GM21515 (cell line): ENCODE data around the gene SNCAIP.
A peak's percentile ranks its signal among the peaks of the same experiment; 100 is the strongest.

ENCODE experiments used
- ATAC-seq: cut with Tn5 transposase; IDR thresholded peaks from one replicate; pipeline ENCODE4 v1.9.1; 2021; ENCODE audit not compliant: unreplicated experiment

SNCAIP gene

GRCh38 chr5:122420537-122421236 lies 108.7 kb downstream of the SNCAIP start:
- no peak for ATAC-seq

GRCh38 chr5:122421374-122422079 lies 109.5 kb downstream of the SNCAIP start:
- peak; percentile 96 for ATAC-seq

GRCh38 chr5:122423221-122423620 lies 111.2 kb downstream of the SNCAIP start:
- ATAC-seq, result no peak

- ATAC-seq, result no peak
Observed at GRCh38 chr5:122424132-122424531, 112.1 kb downstream of the SNCAIP start.

- ATAC-seq, result no peak
Observed at GRCh38 chr5:122426301-122426700, 114.3 kb downstream of the SNCAIP start.

GRCh38 chr5:122427621-122428020 lies 115.6 kb downstream of the SNCAIP start:
- no peak for ATAC-seq

- no peak for ATAC-seq
Observed at GRCh38 chr5:122429545-122430318, 117.7 kb downstream of the SNCAIP start.

GRCh38 chr5:122430319-122430586 lies 118.2 kb downstream of the SNCAIP start:
- no peak for ATAC-seq

GRCh38 chr5:122431298-122431697 lies 119.3 kb downstream of the SNCAIP start:
- ATAC-seq, result no peak

GRCh38 chr5:122434205-122434970 lies 122.4 kb downstream of the SNCAIP start:
- no peak for ATAC-seq

GRCh38 chr5:122435234-122435633 lies 123.2 kb downstream of the SNCAIP start:
- ATAC-seq, result no peak

GRCh38 chr5:122435761-122436160 lies 123.7 kb downstream of the SNCAIP start:
- no peak for ATAC-seq

GRCh38 chr5:122436615-122437014 lies 124.6 kb downstream of the SNCAIP start:
- no peak for ATAC-seq

GRCh38 chr5:122439645-122440044 lies 127.6 kb downstream of the SNCAIP start:
- no peak for ATAC-seq

GRCh38 chr5:122442938-122443337 lies 130.9 kb downstream of the SNCAIP start:
- ATAC-seq, result no peak

- ATAC-seq, result no peak
Observed at GRCh38 chr5:122444411-122444810, 132.4 kb downstream of the SNCAIP start.

- no peak for ATAC-seq
Observed at GRCh38 chr5:122445070-122445469, 133.0 kb downstream of the SNCAIP start.

GRCh38 chr5:122447072-122447471 lies 135.0 kb downstream of the SNCAIP start:
- ATAC-seq, result no peak

GRCh38 chr5:122447879-122448278 lies 135.8 kb downstream of the SNCAIP start:
- no peak for ATAC-seq

GRCh38 chr5:122454541-122454940 lies 142.5 kb downstream of the SNCAIP start:
- ATAC-seq, result no peak

GRCh38 chr5:122455939-122456338 lies 143.9 kb downstream of the SNCAIP start:
- no peak for ATAC-seq
